ENCODE results near the gene NKIRAS1. TPM values are rescaled to one million over a fixed set of nuclear protein-coding genes. Genes with fewer than 3 reads are reported as not detected.

NKIRAS1 gene
- total and polyA plus RNA-seq, 2 donors (not counting 1 experiment from before 2014, with no cell fraction given): 1.6 to 4.7 TPM

GRCh38 chr3:23865595-23866396 is 51.0 kb downstream of the NKIRAS1 start:
- DNase-seq (no peak), ATAC-seq (ENCODE audit: low read depth) (peak; percentile 17)
- Mint-ChIP-seq H3K9me3 (ENCODE audit: insufficient read depth) (no peaks in the 10 kb centered on the region), H3K4me3 (no peak overlapping the region), H3K4me1 (peaks cover 43% of the 10 kb centered on the region), H3K27ac (no peak overlapping the region), H3K27me3 (no peaks in the 10 kb centered on the region)
- H3K4me1 ChIP-seq (ENCODE audit: control insufficient read depth in 2 of 2, insufficient read depth in 2 of 2, low read length in 2 of 2): peaks cover 7 to 10% of the 10 kb centered on the region in 2 donors
- H3K79me2 ChIP-seq (ENCODE audit: control insufficient read depth, insufficient read depth, low read length): peaks cover 94% of the 10 kb centered on the region
- TF ChIP-seq, protein P1, sequence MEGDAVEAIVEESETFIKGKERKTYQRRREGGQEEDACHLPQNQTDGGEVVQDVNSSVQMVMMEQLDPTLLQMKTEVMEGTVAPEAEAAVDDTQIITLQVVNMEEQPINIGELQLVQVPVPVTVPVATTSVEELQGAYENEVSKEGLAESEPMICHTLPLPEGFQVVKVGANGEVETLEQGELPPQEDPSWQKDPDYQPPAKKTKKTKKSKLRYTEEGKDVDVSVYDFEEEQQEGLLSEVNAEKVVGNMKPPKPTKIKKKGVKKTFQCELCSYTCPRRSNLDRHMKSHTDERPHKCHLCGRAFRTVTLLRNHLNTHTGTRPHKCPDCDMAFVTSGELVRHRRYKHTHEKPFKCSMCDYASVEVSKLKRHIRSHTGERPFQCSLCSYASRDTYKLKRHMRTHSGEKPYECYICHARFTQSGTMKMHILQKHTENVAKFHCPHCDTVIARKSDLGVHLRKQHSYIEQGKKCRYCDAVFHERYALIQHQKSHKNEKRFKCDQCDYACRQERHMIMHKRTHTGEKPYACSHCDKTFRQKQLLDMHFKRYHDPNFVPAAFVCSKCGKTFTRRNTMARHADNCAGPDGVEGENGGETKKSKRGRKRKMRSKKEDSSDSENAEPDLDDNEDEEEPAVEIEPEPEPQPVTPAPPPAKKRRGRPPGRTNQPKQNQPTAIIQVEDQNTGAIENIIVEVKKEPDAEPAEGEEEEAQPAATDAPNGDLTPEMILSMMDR (IDR thresholded peaks at IDR 0.05): no peak
- no peak for TF ChIP-seq EZH2 (IDR thresholded peaks at IDR 0.05; ENCODE audit: borderline replicate concordance, insufficient read depth, low read depth, low read length, poor library complexity, severe bottlenecking)
- intact Hi-C loops (cut with micrococcal nuclease): no loop called here
- WGBS (ENCODE audit: insufficient coverage): 82% methylated on average over 4 of the region's 6 CpGs
- H3K27ac ChIP-seq (ENCODE audit: low read length in 2 of 2): no peak overlapping the region
- H3K4me3 ChIP-seq (ENCODE audit: control extremely low read depth in 1 of 5, extremely low read depth in 1 of 5, insufficient read depth in 1 of 5, low read depth in 2 of 5, low read length in 4 of 5): no peak overlapping the region
- no peak overlapping the region for H3K9ac ChIP-seq (ENCODE audit: low read length)
- POLR2A ChIA-PET: interaction anchor here (1.0 kb wide), 1 partner anchor 8 kb away, joined by 3 read pairs; no protein-coding TSS in a partner anchor
- no peaks in the 10 kb centered on the region for H3K9me3 ChIP-seq (ENCODE audit: control extremely low read depth in 1 of 3, control insufficient read depth in 2 of 3, insufficient read depth in 1 of 3, low read length in 2 of 3)
- peaks cover 59% of the 10 kb centered on the region for H4K20me1 ChIP-seq (ENCODE audit: control insufficient read depth, insufficient read depth, low read length, poor library complexity, severe bottlenecking)
- no peaks in the 10 kb centered on the region for H3K27me3 ChIP-seq (replicated peaks in 1 of 4; ENCODE audit: control extremely low read depth in 1 of 4, control insufficient read depth in 3 of 4, insufficient read depth in 4 of 4, low read length in 3 of 4)
- H3K4me2 ChIP-seq (replicated peaks; ENCODE audit: low read depth, low read length, poor library complexity, severe bottlenecking): no peak overlapping the region
- CTCF ChIA-PET: interaction anchor here (1.0 to 2.5 kb wide), 6 partner anchors 8 to 35 kb away, joined by 3 to 11 read pairs (median 4); no protein-coding TSS in a partner anchor
- peaks cover 1 to 7% of the 10 kb centered on the region in 2 experiments for H3K36me3 ChIP-seq (replicated peaks in 1 of 2; ENCODE audit: control extremely low read depth in 1 of 2, control insufficient read depth in 1 of 2, extremely low read depth in 1 of 2, insufficient read depth in 2 of 2, low read length in 1 of 2)
- no peak overlapping the region for H2AFZ ChIP-seq (ENCODE audit: insufficient read depth, low read depth, low read length, poor library complexity, severe bottlenecking)

DNA sequence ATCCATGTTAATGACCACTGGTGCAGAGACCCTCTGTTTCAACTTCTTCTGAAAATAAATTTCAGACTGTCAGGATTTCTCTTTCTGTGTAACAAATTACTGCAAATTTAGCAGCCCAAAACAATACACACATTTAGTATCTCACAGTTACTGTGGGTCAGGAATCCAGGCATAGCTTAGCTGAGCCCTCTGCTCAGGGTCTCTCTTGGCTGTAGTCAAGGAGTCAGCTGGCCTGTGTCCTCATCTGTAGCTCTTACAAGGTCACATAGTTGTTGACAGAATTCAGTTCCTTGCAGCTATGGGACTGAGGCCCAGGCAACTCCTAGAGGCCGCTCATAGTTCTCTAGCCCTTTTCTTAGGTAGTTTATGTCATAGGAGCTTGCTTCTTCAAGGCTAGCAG is 51.9 kb downstream of the NKIRAS1 start:
- no peaks in the 10 kb centered on the region for H3K27me3 ChIP-seq (replicated peaks in 1 of 4; ENCODE audit: control extremely low read depth in 1 of 4, control insufficient read depth in 3 of 4, insufficient read depth in 4 of 4, low read length in 3 of 4)
- H3K4me1 ChIP-seq (ENCODE audit: control insufficient read depth in 2 of 2, insufficient read depth in 2 of 2, low read length in 2 of 2): peaks cover 11 to 14% of the 10 kb centered on the region in 2 donors
- Mint-ChIP-seq H3K9me3 (ENCODE audit: insufficient read depth) (no peaks in the 10 kb centered on the region), H3K4me3 (no peak overlapping the region), H3K27me3 (no peaks in the 10 kb centered on the region), H3K27ac (no peak overlapping the region), H3K4me1 (peaks cover 48% of the 10 kb centered on the region)
- ChIA-PET POLR2A (interaction anchor here (0.5 kb wide), 1 partner anchor 15 kb away, joined by 6 read pairs; no protein-coding TSS in a partner anchor), CTCF (interaction anchor here (1.0 to 2.5 kb wide), 2 partner anchors 23 to 31 kb away, joined by 3 to 11 read pairs; no protein-coding TSS in a partner anchor)
- DNase-seq (no peak), ATAC-seq (ENCODE audit: low read depth) (no peak)
- peaks cover 1 to 7% of the 10 kb centered on the region in 2 experiments for H3K36me3 ChIP-seq (replicated peaks in 1 of 2; ENCODE audit: control extremely low read depth in 1 of 2, control insufficient read depth in 1 of 2, extremely low read depth in 1 of 2, insufficient read depth in 2 of 2, low read length in 1 of 2)
- no peak overlapping the region for H3K4me2 ChIP-seq (replicated peaks; ENCODE audit: low read depth, low read length, poor library complexity, severe bottlenecking)
- H2AFZ ChIP-seq (ENCODE audit: insufficient read depth, low read depth, low read length, poor library complexity, severe bottlenecking): no peak overlapping the region
- 100% methylated on average over 1 of the region's 1 CpG for WGBS (ENCODE audit: insufficient coverage)
- H4K20me1 ChIP-seq (ENCODE audit: control insufficient read depth, insufficient read depth, low read length, poor library complexity, severe bottlenecking): peaks cover 59% of the 10 kb centered on the region
- TF ChIP-seq, protein P1 (IDR thresholded peaks at IDR 0.05): no peak
- TF ChIP-seq EZH2 (IDR thresholded peaks at IDR 0.05; ENCODE audit: borderline replicate concordance, insufficient read depth, low read depth, low read length, poor library complexity, severe bottlenecking): no peak
- intact Hi-C loops (cut with micrococcal nuclease): no loop called here
- peaks cover 98% of the 10 kb centered on the region for H3K79me2 ChIP-seq (ENCODE audit: control insufficient read depth, insufficient read depth, low read length)
- no peak overlapping the region for H3K9ac ChIP-seq (ENCODE audit: low read length)
- H3K27ac ChIP-seq (ENCODE audit: low read length in 2 of 2): no peak overlapping the region
- no peak overlapping the region for H3K4me3 ChIP-seq (ENCODE audit: control extremely low read depth in 1 of 5, extremely low read depth in 1 of 5, insufficient read depth in 1 of 5, low read depth in 2 of 5, low read length in 4 of 5)
- no peaks in the 10 kb centered on the region for H3K9me3 ChIP-seq (ENCODE audit: control extremely low read depth in 1 of 3, control insufficient read depth in 2 of 3, insufficient read depth in 1 of 3, low read length in 2 of 3)

Measured in B cell (primary cell).